IPS DF 6.9 (cell line): ENCODE results near the gene IP6K3.

Experiments
- DNase-seq: peaks from one replicate; pipeline ENCODE4 v3.0.0-alpha.2; 2013; ENCODE audit warnings: low read depth, low spot score
- H3K27ac ChIP-seq: one replicate; pipeline ENCODE4 v1.5.1; 2013; ENCODE audit warnings: low read length, control low read depth
- H3K27me3 ChIP-seq: 2 replicates; pipeline ENCODE4 v1.6.1; 2013; ENCODE audit warnings: mild to moderate bottlenecking, low read length; ENCODE audit not compliant: control insufficient read depth, insufficient read depth
- H3K36me3 ChIP-seq: 2 replicates; pipeline ENCODE4 v1.6.1; 2013; ENCODE audit warnings: low read length; ENCODE audit not compliant: control insufficient read depth, insufficient read depth
- H3K4me1 ChIP-seq: 2 replicates; pipeline ENCODE4 v1.6.1; 2013; ENCODE audit warnings: low read length; ENCODE audit not compliant: control insufficient read depth, insufficient read depth
- H3K4me3 ChIP-seq: 2 replicates; pipeline ENCODE4 v1.5.1; 2013; ENCODE audit warnings: mild to moderate bottlenecking, low read length
- H3K9me3 ChIP-seq: 2 replicates; pipeline ENCODE4 v1.6.1; 2013; ENCODE audit warnings: low read length, inconsistent platforms; ENCODE audit not compliant: control insufficient read depth, insufficient read depth
- WGBS: extraction: QIAGEN DNeasy Blood & Tissue Kit; methylation state at CpG from one replicate; pipeline ENCODE4 v1.1.7; 2013; ENCODE audit warnings: mixed read lengths, missing lambda C conversion rate; ENCODE audit not compliant: insufficient read length, insufficient coverage; 5-methylcytosine and 5-hydroxymethylcytosine counted together

IP6K3 gene, protein sequence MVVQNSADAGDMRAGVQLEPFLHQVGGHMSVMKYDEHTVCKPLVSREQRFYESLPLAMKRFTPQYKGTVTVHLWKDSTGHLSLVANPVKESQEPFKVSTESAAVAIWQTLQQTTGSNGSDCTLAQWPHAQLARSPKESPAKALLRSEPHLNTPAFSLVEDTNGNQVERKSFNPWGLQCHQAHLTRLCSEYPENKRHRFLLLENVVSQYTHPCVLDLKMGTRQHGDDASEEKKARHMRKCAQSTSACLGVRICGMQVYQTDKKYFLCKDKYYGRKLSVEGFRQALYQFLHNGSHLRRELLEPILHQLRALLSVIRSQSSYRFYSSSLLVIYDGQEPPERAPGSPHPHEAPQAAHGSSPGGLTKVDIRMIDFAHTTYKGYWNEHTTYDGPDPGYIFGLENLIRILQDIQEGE

DNA sequence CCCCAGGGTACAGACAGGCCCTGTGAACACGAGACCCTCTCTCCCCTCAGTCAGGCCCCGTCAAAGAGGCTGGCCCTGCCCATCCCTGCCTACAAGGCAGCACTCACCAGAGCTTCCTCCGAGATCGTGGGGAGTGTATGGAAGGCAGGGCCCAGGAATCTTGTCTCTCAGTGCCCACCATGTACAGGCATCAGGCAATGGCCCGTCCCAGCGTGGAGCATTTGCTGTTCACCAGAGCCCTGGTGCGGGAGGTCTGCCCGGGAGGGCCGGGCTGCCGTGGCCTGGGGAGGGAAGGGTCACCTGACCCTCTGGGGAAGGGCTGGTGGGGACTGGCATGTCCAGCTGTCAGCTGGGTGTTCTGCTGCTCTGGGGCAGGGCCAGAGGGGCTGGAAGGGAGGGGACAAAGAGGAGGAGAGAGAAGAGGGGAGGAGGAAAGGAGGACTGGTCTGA is at the start of gene IP6K3:
Gene IP6K3, minus strand, starts transcription at position 255 of the 450 bp plus-strand sequence. CDS start 11,429 bp downstream, outside the sequence.
- DNase-seq: no peak
- no peaks in the 10 kb centered on the region for H3K36me3 ChIP-seq
- H3K9me3 ChIP-seq: no peaks in the 10 kb centered on the region
- H3K4me3 ChIP-seq: no peak within 1 kb of the TSS
- H3K27me3 ChIP-seq: no peaks in the 10 kb centered on the region
- H3K4me1 ChIP-seq: peaks cover 18% of the 10 kb centered on the region
- WGBS: no CpG with 5 or more reads among the region's 10 CpGs
- H3K27ac ChIP-seq: no peak within 1 kb of the TSS

DNA sequence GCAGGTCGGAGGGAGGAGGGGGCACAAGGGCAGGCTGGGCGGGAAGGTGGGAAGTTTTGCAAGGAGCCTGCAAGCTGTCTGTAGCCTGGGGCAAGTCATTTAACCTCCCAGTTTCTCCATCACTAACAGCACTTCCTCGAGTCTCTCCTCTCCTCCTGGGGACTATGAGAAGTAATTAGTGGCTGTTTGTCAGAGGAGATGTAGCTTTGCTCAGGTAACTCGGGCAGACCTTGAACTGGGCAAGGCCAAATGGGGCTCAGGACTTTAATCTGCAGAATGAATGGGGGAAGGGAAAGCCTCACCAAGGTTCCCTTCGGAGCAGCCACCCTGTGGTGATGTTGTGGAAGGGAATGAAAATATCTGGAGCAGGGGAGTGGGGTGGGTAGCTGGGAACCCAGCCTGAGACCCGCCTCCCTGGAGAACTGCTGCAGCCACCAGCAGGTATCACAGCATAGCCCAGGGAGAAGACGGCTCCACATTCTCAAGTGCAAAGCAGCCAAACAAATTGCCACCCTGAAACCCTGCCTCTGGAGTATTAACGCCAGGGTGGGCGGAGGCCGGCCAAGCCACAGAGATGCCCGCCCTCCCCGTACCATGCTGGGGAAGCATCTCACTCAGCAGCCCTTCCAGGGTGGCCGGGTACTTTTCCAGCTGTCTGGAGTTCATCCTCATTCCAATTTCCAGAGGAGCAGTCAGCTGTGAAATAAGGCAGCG is 48.4 kb upstream of the IP6K3 start:
- WGBS: no CpG with 5 or more reads among the region's 14 CpGs
- Histone ChIP-seq H3K4me1 (peaks cover 19% of the 10 kb centered on the region), H3K36me3 (no peaks in the 10 kb centered on the region), H3K27me3 (no peaks in the 10 kb centered on the region), H3K9me3 (no peaks in the 10 kb centered on the region), H3K4me3 (no peak overlapping the region), H3K27ac (no peak overlapping the region)
- no peak for DNase-seq

DNA sequence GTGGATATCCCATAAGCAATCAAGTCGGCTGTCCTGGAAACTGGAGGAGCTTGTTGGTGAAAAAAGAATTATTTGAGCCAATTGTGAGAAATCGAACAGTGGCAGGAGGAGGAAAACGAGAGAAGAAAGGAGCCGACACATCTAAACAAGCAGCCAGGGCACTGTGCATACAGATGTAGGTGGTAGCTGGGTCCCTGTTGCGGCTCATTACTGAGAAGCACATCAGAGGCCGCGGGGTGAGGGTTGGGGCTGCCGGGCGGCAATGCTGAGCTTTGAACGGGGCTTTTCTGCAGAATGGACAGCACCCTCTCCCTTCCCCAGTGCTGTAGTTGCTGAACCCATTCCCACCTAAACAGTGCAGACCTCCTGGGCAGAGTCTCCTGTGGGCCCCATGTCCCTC is 46.3 kb upstream of the IP6K3 start:
- H3K27ac ChIP-seq: no peak overlapping the region
- H3K27me3 ChIP-seq: no peaks in the 10 kb centered on the region
- no peaks in the 10 kb centered on the region for H3K9me3 ChIP-seq
- no CpG with 5 or more reads among the region's 10 CpGs for WGBS
- H3K36me3 ChIP-seq: no peaks in the 10 kb centered on the region
- no peak overlapping the region for H3K4me3 ChIP-seq
- DNase-seq: no peak
- H3K4me1 ChIP-seq: peaks cover 22% of the 10 kb centered on the region

DNA sequence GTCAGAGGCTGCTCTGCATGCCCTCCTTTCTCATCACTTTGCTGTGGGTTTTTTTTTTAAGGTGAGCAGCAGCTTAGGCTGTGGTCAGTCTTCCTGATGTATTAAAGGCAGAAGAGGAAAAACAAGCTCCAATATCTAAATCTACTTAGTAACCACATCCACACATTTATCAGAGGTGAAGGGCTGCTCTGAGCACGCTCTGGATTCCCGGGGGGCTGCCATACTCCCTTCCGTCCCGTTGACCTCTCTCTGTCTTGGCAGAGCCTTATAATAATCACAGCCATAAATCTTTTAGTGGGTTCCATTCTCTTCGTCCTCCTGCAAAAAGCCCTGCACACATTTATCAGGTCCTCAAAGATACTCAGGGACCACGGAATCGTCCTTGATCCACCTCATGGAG is 44.9 kb upstream of the IP6K3 start:
- WGBS: no CpG with 5 or more reads among the region's 7 CpGs
- Histone ChIP-seq H3K36me3 (no peaks in the 10 kb centered on the region), H3K9me3 (no peaks in the 10 kb centered on the region), H3K4me1 (peaks cover 22% of the 10 kb centered on the region), H3K27me3 (no peaks in the 10 kb centered on the region), H3K27ac (no peak overlapping the region), H3K4me3 (no peak overlapping the region)
- DNase-seq: no peak

DNA sequence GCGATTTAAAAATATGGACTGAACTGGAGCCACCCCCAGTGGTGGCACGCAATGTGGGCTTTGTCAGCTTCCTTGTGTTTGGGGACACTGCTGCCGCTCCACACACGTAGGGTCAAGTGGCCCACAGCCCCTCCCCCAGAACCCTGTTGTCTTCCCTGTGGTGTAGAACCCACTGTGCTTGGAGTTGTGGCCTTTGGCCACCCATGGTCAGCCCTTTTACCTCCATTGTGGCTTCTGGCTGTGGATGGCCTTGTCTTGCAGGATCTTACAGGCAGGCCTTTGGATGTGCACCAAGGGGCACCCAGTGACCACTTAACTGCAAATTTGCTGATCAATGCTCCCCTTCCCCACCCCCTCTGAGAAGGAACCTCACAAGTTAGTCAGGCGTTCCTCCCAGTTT is 44.2 kb upstream of the IP6K3 start:
- no peak overlapping the region for H3K4me3 ChIP-seq
- no peak overlapping the region for H3K27ac ChIP-seq
- WGBS: no CpG with 5 or more reads among the region's 5 CpGs
- no peaks in the 10 kb centered on the region for H3K9me3 ChIP-seq
- peaks cover 22% of the 10 kb centered on the region for H3K4me1 ChIP-seq
- no peaks in the 10 kb centered on the region for H3K27me3 ChIP-seq
- DNase-seq: no peak
- no peaks in the 10 kb centered on the region for H3K36me3 ChIP-seq

DNA sequence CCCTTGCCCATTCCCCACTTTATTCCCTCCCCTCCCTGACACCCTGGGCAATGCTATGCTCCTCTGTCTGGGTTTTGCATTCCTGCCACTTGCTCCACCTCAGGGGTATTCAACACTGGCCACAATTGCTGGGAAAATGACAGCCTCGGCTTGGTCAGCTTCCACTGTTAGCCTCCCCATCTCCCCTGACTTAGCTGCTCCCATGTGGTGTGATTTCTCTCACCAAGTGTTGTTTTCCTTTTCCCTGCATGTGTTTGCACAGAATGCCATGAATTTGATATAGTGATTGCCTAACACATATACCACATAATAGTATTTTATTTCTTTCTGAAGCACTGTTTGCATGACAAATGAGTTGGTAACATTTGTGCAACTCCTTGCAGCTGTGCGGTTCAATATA is 43.7 kb upstream of the IP6K3 start:
- no peaks in the 10 kb centered on the region for H3K36me3 ChIP-seq
- no peak for DNase-seq
- H3K9me3 ChIP-seq: no peaks in the 10 kb centered on the region
- no CpG with 5 or more reads among the region's 2 CpGs for WGBS
- H3K27ac ChIP-seq: no peak overlapping the region
- H3K4me3 ChIP-seq: no peak overlapping the region
- H3K4me1 ChIP-seq: peaks cover 19% of the 10 kb centered on the region
- H3K27me3 ChIP-seq: no peaks in the 10 kb centered on the region

DNA sequence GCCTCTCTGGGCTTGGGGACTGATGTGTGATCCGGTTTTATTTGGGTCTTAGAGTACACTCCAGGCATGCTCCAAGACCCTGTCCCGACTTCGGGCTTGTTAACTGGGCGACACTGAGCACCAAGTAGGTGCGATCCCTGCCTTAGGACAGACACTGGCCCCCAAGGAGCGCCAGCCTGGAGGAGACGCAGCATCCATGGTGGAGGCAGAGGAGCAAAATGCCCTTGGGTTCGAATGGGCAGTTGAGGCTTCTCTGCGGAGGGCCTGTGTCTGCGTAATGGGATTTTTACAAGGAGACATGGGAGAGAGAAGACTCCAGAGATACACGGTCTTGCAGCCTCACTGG is 42.8 kb upstream of the IP6K3 start:
- Histone ChIP-seq H3K4me1 (peaks cover 12% of the 10 kb centered on the region; the same call in 1 of the 2 replicates), H3K27me3 (no peaks in the 10 kb centered on the region), H3K9me3 (no peaks in the 10 kb centered on the region), H3K4me3 (no peak overlapping the region), H3K36me3 (no peaks in the 10 kb centered on the region), H3K27ac (no peak overlapping the region)
- WGBS: no CpG with 5 or more reads among the region's 11 CpGs
- DNase-seq: no peak

DNA sequence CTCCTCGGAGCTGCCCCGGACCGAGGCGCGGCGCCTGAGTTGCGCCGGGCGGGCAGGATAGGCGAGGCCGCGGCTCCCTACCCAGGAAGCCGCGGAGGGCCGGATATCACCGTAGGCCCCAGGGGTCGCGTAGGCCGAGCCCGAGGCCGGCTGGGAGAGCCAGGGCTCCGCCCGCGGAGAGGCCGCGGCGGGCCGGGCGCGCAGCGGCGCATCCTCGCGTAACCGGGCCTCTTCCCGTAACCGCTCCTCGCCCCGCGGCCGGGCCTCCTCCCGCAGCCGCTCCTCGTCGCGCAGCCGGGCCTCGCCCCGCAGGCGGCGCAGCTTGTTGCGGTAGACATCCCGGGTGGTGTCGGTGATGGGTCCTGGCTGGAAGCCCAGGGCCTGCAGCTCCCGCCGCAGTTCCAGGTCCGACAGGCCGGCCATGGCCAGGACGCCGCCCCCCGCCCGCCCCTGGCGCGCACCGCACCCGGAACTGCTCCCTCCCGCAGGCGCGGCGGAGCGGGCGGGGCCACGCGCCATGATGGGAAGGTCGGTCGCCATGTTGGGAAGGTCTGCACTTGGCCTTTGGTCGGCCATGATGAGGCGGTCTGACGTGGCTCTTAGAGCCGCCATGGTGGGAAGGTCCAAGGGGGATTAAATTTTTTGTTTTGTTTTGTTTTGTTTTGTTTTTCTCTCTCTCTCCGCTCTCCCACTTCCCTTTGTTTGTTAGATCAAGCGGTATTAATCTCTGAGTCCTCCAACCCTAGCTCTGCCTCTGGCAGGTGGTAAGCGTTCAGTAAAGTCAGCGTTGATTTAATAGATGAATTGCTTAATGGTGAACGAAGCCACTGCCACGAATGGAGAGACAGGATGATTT is 42.2 kb upstream of the IP6K3 start, which contains the start of gene LEMD2:
Gene LEMD2, minus strand, starts transcription at position 437 of the 856 bp plus-strand sequence. Its CDS starts 14 bp downstream, at position 423.
- no peaks in the 10 kb centered on the region for H3K9me3 ChIP-seq
- no peak within 1 kb of the TSS for H3K27ac ChIP-seq
- peaks cover 12% of the 10 kb centered on the region; the same call in 1 of the 2 replicates for H3K4me1 ChIP-seq

DNA sequence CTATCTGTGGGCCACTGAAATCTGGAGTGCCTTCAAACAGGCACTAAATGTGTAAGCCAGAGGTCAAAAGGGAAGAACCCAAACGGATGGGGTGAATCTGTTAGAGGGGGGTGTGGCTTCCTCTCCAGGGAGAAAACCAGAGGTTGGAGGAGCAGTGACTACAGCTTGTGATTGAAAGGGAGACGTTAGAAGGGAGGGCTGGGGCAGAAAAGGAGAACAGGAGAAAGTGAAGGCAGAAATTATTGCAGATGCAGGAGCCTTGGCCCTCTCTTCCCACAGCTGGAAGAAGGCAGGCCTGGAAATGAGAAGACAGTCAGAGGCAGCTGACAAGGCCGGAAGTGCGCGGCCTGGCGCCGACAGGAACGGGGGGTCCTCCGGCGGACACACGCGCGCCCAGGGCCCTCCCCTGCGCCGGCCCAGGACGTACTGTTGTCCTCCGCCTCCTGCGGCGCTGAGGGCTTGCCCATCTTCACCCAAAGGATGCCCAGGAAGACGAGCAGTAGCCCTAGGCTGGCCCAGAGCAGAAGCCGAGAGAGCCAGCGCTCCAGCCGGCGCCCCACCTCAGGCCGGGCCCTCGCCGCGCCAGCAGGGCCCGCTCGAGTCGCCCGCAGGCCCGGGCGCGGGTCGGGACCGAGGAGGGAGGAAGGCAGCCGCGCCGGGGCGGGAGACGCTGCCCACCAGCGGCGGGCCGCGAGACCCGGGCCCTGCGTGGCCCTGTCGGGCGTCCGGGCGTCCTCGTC is 41.4 kb upstream of the IP6K3 start:
- Histone ChIP-seq H3K36me3 (peaks cover 11% of the 10 kb centered on the region), H3K4me3 (peak overlapping the region; percentile 87), H3K9me3 (no peaks in the 10 kb centered on the region), H3K27ac (no peak overlapping the region), H3K27me3 (no peaks in the 10 kb centered on the region), H3K4me1 (peaks cover 12% of the 10 kb centered on the region; the same call in 1 of the 2 replicates)
- WGBS: no CpG with 5 or more reads among the region's 53 CpGs
- no peak for DNase-seq

More for the DNA sequence above, 42.2 kb upstream of the IP6K3 start, which contains the start of gene LEMD2:
- Histone ChIP-seq H3K4me3 (peak within 1 kb of the TSS; percentile 87), H3K27me3 (no peaks in the 10 kb centered on the region), H3K36me3 (peaks cover 3% of the 10 kb centered on the region)
- no CpG with 5 or more reads among the region's 86 CpGs for WGBS
- DNase-seq: peak; percentile 83
